Esophagus (tissue), 2 donors: ENCODE results near the gene KCNK10. TPM values are rescaled to one million over a fixed set of nuclear protein-coding genes. Genes with fewer than 3 reads are reported as not detected.
A peak's percentile ranks its signal among the peaks of the same experiment; 100 is the strongest.

Experiments used
- H3K27ac ChIP-seq, 2 donors: one replicate each; pipeline ENCODE4 v1.5.1; 2013; ENCODE audit warnings: low read depth in 2 of 2, mild to moderate bottlenecking in 2 of 2, inconsistent platforms in 1 of 2, low read length in 1 of 2, moderate library complexity in 1 of 2
- H3K27me3 ChIP-seq, 2 donors: one replicate each; pipeline ENCODE4 v1.6.1; 2013; ENCODE audit warnings: low read length in 2 of 2, control low read depth in 1 of 2, mild to moderate bottlenecking in 1 of 2; ENCODE audit not compliant: insufficient read depth in 2 of 2, control insufficient read depth in 1 of 2
- H3K36me3 ChIP-seq, 2 donors: one replicate each; pipeline ENCODE4 v1.6.1; 2013; ENCODE audit warnings: low read length in 1 of 2; ENCODE audit not compliant: control insufficient read depth in 2 of 2, insufficient read depth in 2 of 2
- H3K4me1 ChIP-seq, 2 donors: one replicate each; pipeline ENCODE4 v1.6.1; 2013; ENCODE audit warnings: low read length in 1 of 2; ENCODE audit not compliant: control insufficient read depth in 2 of 2, insufficient read depth in 2 of 2
- H3K4me3 ChIP-seq, 2 donors: one replicate each; pipeline ENCODE4 v1.5.1; 2013; ENCODE audit warnings: low read length in 2 of 2, mild to moderate bottlenecking in 2 of 2, low read depth in 1 of 2, moderate library complexity in 1 of 2
- H3K9me3 ChIP-seq, 2 donors: one replicate each; pipeline ENCODE4 v1.6.1; 2013; ENCODE audit warnings: mild to moderate bottlenecking in 2 of 2, low read depth in 1 of 2, low read length in 1 of 2, moderate library complexity in 1 of 2; ENCODE audit not compliant: control insufficient read depth in 2 of 2, insufficient read depth in 1 of 2
- WGBS, 2 donors: extraction: QIAGEN DNeasy Blood & Tissue Kit; methylation state at CpG; one replicate each; pipeline ENCODE4 v1.1.7; 2013; 5-methylcytosine and 5-hydroxymethylcytosine counted together
- polyA plus RNA-seq, 2 donors: library from polyadenylated mRNA; stranded (reverse); fragments of 200-250 nt; gene quantifications; one replicate each; pipeline ENCODE4 v1.2.3, GENCODE V29; 2013
- donor health status: healthy with polysubstance abuse.
- donor health status: Bipolar disorder and iron deficiency.

The KCNK10 gene
- polyA plus RNA-seq, 2 donors, result 0.61 to 1.0 TPM

- no peaks in the 10 kb centered on the region for H3K4me1 ChIP-seq
- WGBS, 2 donors, result 67 to 76% methylated on average over 6 of the region's 6 CpGs
- no peak overlapping the region for H3K27ac ChIP-seq
- no peaks in the 10 kb centered on the region for H3K36me3 ChIP-seq
- H3K9me3 ChIP-seq, result peaks cover 0 to 2% of the 10 kb centered on the region in 2 donors
- H3K27me3 ChIP-seq, result peaks cover 0 to 3% of the 10 kb centered on the region in 2 donors
- H3K4me3 ChIP-seq, result no peak overlapping the region
Observed at GRCh38 chr14:88305528-88306322, 17.3 kb downstream of the KCNK10 start.

GRCh38 chr14:88303041-88303440 is 20.0 kb downstream of the KCNK10 start:
- WGBS, 2 donors, result 85 to 88% methylated on average over 3 of the region's 3 CpGs
- H3K4me3 ChIP-seq, result no peak overlapping the region
- H3K4me1 ChIP-seq, result no peaks in the 10 kb centered on the region
- H3K27me3 ChIP-seq, result no peaks in the 10 kb centered on the region
- no peak overlapping the region for H3K27ac ChIP-seq
- no peaks in the 10 kb centered on the region for H3K36me3 ChIP-seq
- peaks cover 0 to 2% of the 10 kb centered on the region in 2 donors for H3K9me3 ChIP-seq

GRCh38 chr14:88301381-88301780 is 21.7 kb downstream of the KCNK10 start:
- no peaks in the 10 kb centered on the region for H3K27me3 ChIP-seq
- WGBS, 2 donors, result 88 to 89% methylated on average over 4 of the region's 4 CpGs
- no peaks in the 10 kb centered on the region for H3K9me3 ChIP-seq
- no peaks in the 10 kb centered on the region for H3K4me1 ChIP-seq
- no peaks in the 10 kb centered on the region for H3K36me3 ChIP-seq
- no peak overlapping the region for H3K27ac ChIP-seq
- H3K4me3 ChIP-seq, result no peak overlapping the region

GRCh38 chr14:88300817-88301216 is 22.3 kb downstream of the KCNK10 start:
- Histone ChIP-seq H3K36me3 (no peaks in the 10 kb centered on the region), H3K4me3 (no peak overlapping the region), H3K9me3 (no peaks in the 10 kb centered on the region), H3K27ac (no peak overlapping the region), H3K4me1 (no peaks in the 10 kb centered on the region), H3K27me3 (no peaks in the 10 kb centered on the region)
- 66 to 84% methylated on average over 3 of the region's 3 CpGs for WGBS, 2 donors

DNA sequence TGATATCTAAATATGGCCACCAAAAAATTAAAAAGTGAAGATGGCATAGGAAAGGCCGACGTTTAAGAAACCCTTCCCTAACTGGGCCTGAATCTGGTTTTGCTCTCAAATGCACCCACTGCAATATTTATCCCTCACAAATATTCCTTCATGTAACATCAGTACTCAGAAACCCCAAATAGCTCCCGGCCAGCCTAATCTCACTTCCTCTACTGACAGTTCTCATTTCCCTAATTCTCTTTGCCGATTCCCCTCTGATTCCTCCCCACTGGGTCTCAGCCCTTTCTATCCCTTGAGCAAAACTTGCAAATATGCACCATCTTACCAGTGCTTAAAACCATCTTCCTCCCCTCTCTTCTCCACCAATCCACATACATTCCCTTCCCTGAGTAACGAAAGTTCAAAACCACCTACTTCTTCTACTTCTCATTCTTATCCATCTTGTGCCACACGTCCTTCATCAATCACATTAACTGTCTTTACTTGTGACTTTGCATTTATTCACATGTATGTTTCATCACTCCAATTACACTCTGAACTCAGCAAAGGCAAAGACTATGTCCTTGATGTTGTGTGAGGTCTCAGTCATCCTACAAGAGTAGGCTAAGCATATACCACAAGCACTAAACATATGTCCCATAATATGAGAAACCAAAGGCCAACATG is 23.1 kb downstream of the KCNK10 start:
- H3K27me3 ChIP-seq, result no peaks in the 10 kb centered on the region
- no peaks in the 10 kb centered on the region for H3K4me1 ChIP-seq
- no peaks in the 10 kb centered on the region for H3K36me3 ChIP-seq

GRCh38 chr14:88297306-88297705 is 25.8 kb downstream of the KCNK10 start:
- WGBS, 2 donors, result 49 to 54% methylated on average over 5 of the region's 5 CpGs
- no peaks in the 10 kb centered on the region for H3K9me3 ChIP-seq
- no peaks in the 10 kb centered on the region for H3K4me1 ChIP-seq
- no peaks in the 10 kb centered on the region for H3K27me3 ChIP-seq
- H3K4me3 ChIP-seq, result no peak overlapping the region
- H3K36me3 ChIP-seq, result no peaks in the 10 kb centered on the region
- H3K27ac ChIP-seq, result no peak overlapping the region

More for the DNA sequence above, 23.1 kb downstream of the KCNK10 start:
- 74 to 75% methylated on average over 6 of the region's 6 CpGs for WGBS, 2 donors
- Histone ChIP-seq H3K9me3 (no peaks in the 10 kb centered on the region), H3K4me3 (no peak overlapping the region), H3K27ac (no peak overlapping the region)

GRCh38 chr14:88296351-88296750 is 26.7 kb downstream of the KCNK10 start:
- Histone ChIP-seq H3K36me3 (no peaks in the 10 kb centered on the region), H3K27ac (no peak overlapping the region), H3K27me3 (no peaks in the 10 kb centered on the region), H3K4me1 (no peaks in the 10 kb centered on the region), H3K4me3 (no peak overlapping the region), H3K9me3 (no peaks in the 10 kb centered on the region)
- WGBS, 2 donors, result 83 to 88% methylated on average over 4 of the region's 4 CpGs

GRCh38 chr14:88289996-88290395 is 33.1 kb downstream of the KCNK10 start:
- H3K27ac ChIP-seq, result no peak overlapping the region
- H3K36me3 ChIP-seq, result no peaks in the 10 kb centered on the region
- no peaks in the 10 kb centered on the region for H3K9me3 ChIP-seq
- 68 to 69% methylated on average over 3 of the region's 3 CpGs for WGBS, 2 donors
- no peak overlapping the region for H3K4me3 ChIP-seq
- H3K4me1 ChIP-seq, result peaks cover 0 to 5% of the 10 kb centered on the region in 2 donors
- no peaks in the 10 kb centered on the region for H3K27me3 ChIP-seq

DNA sequence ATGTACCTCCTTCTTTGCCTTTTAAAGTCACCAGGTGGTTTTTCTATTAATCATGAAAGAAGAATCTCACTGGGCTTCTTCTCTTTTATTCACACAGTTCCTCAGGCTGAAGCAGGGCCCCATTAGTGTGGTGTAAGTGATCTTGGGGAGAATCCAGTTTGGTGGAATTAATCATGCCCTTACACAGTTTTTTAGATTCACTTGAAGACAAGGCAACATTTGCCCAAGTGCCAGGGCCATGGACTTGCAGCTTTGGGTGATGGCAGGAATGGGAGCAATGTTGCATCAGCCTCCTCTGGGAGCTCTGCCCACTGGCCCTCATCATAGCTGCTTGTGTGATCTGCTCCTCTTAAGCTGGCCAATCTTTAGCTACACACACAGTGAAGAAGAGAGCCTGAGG is 33.8 kb downstream of the KCNK10 start:
- no peaks in the 10 kb centered on the region for H3K36me3 ChIP-seq
- H3K4me3 ChIP-seq, result no peak overlapping the region
- no peaks in the 10 kb centered on the region for H3K9me3 ChIP-seq
- no peaks in the 10 kb centered on the region for H3K27me3 ChIP-seq
- peaks cover 0 to 5% of the 10 kb centered on the region in 2 donors for H3K4me1 ChIP-seq
- H3K27ac ChIP-seq, result peak overlapping the region in 1 of 2 donors; percentile 24

DNA sequence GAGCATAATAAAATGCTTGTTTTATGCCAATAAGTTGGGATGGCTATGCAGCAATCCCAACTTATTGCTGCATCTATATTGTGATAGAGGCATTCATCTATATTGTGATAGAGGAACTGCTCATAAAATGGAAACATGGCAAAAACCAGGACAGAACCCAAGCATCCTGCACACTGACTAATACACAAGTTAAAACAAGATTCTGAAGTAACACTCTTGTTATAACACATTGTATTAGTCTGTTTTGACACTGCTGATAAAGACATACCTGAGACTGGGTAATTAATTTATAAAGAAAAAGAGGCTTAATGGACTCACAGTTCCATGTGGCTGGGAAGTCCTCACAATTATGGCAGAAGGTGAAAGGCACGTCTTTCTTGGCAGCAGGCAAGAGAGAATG is 36.8 kb downstream of the KCNK10 start:
- Histone ChIP-seq H3K36me3 (no peaks in the 10 kb centered on the region), H3K27me3 (no peaks in the 10 kb centered on the region), H3K4me1 (peaks cover 0 to 5% of the 10 kb centered on the region in 2 donors), H3K9me3 (no peaks in the 10 kb centered on the region), H3K27ac (no peak overlapping the region), H3K4me3 (no peak overlapping the region)
- 41 to 49% methylated on average over 1 of the region's 1 CpG for WGBS, 2 donors
